Right renal pelvis (tissue), 4 donors: ENCODE data around the gene AP2A2. TPM values are rescaled to one million over a fixed set of nuclear protein-coding genes. Genes with fewer than 3 reads are reported as not detected.
A peak's percentile ranks its signal among the peaks of the same experiment; 100 is the strongest.

Source experiments
- DNase-seq, 4 donors: peaks; one replicate each; pipeline ENCODE4 v3.0.0-alpha.2; 2013; ENCODE audit warnings: low read depth in 4 of 4, low spot score in 3 of 4, missing footprints in 1 of 4
- polyA plus RNA-seq, 4 donors: library from polyadenylated mRNA; unstranded; fragments of 120-200 nt; gene quantifications; one replicate each; pipeline ENCODE4 v1.2.1, GENCODE V29; 2013; ENCODE audit not compliant: insufficient read length in 4 of 4

Gene AP2A2
- 100 to 1,000 TPM; 100 to 120 (median 109) TPM for polyA plus RNA-seq

- peak; percentile 78 to 83 (median 80) for DNase-seq
Observed at GRCh38 chr11:925496-926301, at the start of gene AP2A2. Gene AP2A2 (plus strand): TSS chr11:925870. CDS start chr11:926022, 152 bp downstream.

GRCh38 chr11:876545-876944, 49.1 kb upstream of the AP2A2 start:
- DNase-seq: no peak

GRCh38 chr11:877565-877964, 48.1 kb upstream of the AP2A2 start:
- DNase-seq: no peak

GRCh38 chr11:880447-880846, 45.2 kb upstream of the AP2A2 start:
- DNase-seq: no peak

GRCh38 chr11:882596-882995, 43.1 kb upstream of the AP2A2 start:
- no peak for DNase-seq

- no peak for DNase-seq
Observed at GRCh38 chr11:883527-883926, 42.1 kb upstream of the AP2A2 start.

- no peak for DNase-seq
Observed at GRCh38 chr11:884578-885070, 41.0 kb upstream of the AP2A2 start.

- no peak for DNase-seq
Observed at GRCh38 chr11:886568-886967, 39.1 kb upstream of the AP2A2 start.

- DNase-seq: no peak
Observed at GRCh38 chr11:887589-887988, 38.1 kb upstream of the AP2A2 start.

- DNase-seq: no peak
Observed at GRCh38 chr11:888310-889212, 37.1 kb upstream of the AP2A2 start.

GRCh38 chr11:889257-889656, 36.4 kb upstream of the AP2A2 start:
- no peak for DNase-seq

- DNase-seq: no peak
Observed at GRCh38 chr11:889687-890475, 35.8 kb upstream of the AP2A2 start.

- DNase-seq: no peak
Observed at GRCh38 chr11:890794-891540, 34.7 kb upstream of the AP2A2 start.

- DNase-seq: no peak
Observed at GRCh38 chr11:893008-893654, 32.5 kb upstream of the AP2A2 start.

GRCh38 chr11:894575-895201, 31.0 kb upstream of the AP2A2 start:
- DNase-seq: no peak

- no peak for DNase-seq
Observed at GRCh38 chr11:895331-896110, 30.1 kb upstream of the AP2A2 start.

GRCh38 chr11:897253-898142, 28.2 kb upstream of the AP2A2 start:
- DNase-seq: no peak
